IMR-90 (cell line): Measurements from ENCODE around the gene FAM13B. TPM values are rescaled to one million over a fixed set of nuclear protein-coding genes. Genes with fewer than 3 reads are reported as not detected.

ENCODE experiments used
- ATAC-seq: fragments of 200-7000 bp; cut with Tn5 transposase; 2 replicates; pipeline ENCODE4 v1.9.1; 2020; ENCODE audit warnings: low read depth, mild to moderate bottlenecking, moderate library complexity
- BruUV-seq: library from RNA; stranded (reverse); fragments of 400-500 nt; replicated peaks from 2 replicates; lab custom pipeline; 2021; lab: Mats Ljungman, UMichigan
- CTCF ChIA-PET: fragments of 300-600 bp; formaldehyde crosslinking; extraction: SDS; loops from one replicate; lab custom pipeline; 2021; ENCODE audit warnings: antibody characterized with exemption; lab: Yijun Ruan, JAX
- POLR2A ChIA-PET: fragments of 300-600 bp; sonication (Branson Sonifier 250); formaldehyde crosslinking; loops from one replicate; lab custom pipeline; 2022; ENCODE audit warnings: antibody characterized with exemption; ENCODE audit not compliant: unreplicated experiment; lab: Charles Lee
- DNase-seq: peaks from one replicate; pipeline ENCODE4 v3.0.0; 2013
- H2AFZ ChIP-seq: replicated peaks from 2 replicates; pipeline ENCODE3; 2013; ENCODE audit warnings: low read length, mild to moderate bottlenecking; ENCODE audit not compliant: poor library complexity
- H2AK5ac ChIP-seq: 2 replicates; pipeline ENCODE4 v1.6.1; 2013; ENCODE audit warnings: low read depth, low read length, inconsistent platforms
- H2AK9ac ChIP-seq: replicated peaks from 2 replicates; pipeline ENCODE3; 2013; ENCODE audit warnings: mild to moderate bottlenecking, low read depth, low read length, moderate library complexity; ENCODE audit not compliant: poor library complexity
- H2BK120ac ChIP-seq: 2 replicates; pipeline ENCODE4 v1.6.1; 2013; ENCODE audit warnings: low read depth, low read length, inconsistent platforms
- H2BK15ac ChIP-seq: 3 replicates; pipeline ENCODE4 v1.6.1; 2013; ENCODE audit warnings: low read depth, low read length, inconsistent platforms
- H2BK20ac ChIP-seq: 2 replicates; pipeline ENCODE4 v1.6.1; 2013; ENCODE audit warnings: low read depth, mild to moderate bottlenecking, inconsistent platforms, low read length, moderate library complexity
- H2BK5ac ChIP-seq: 2 replicates; pipeline ENCODE4 v1.6.1; 2013; ENCODE audit warnings: mild to moderate bottlenecking, low read depth, low read length, inconsistent platforms; ENCODE audit not compliant: poor library complexity, severe bottlenecking
- H3K14ac ChIP-seq: replicated peaks from 2 replicates; pipeline ENCODE4 v1.6.1; 2013; ENCODE audit warnings: low read depth, low read length, inconsistent platforms
- H3K18ac ChIP-seq: 2 replicates; pipeline ENCODE4 v1.6.1; 2013; ENCODE audit warnings: low read depth, low read length, control low read depth
- H3K23ac ChIP-seq: 2 replicates; pipeline ENCODE4 v1.6.1; 2013; ENCODE audit warnings: low read depth, low read length, inconsistent platforms
- H3K27ac ChIP-seq: 2 replicates; pipeline ENCODE4 v1.5.1; 2013; ENCODE audit warnings: mild to moderate bottlenecking, control low read depth, low read length; ENCODE audit not compliant: insufficient read depth
- H3K27me3 ChIP-seq: 2 replicates; pipeline ENCODE4 v1.6.1; 2013; ENCODE audit warnings: low read length; ENCODE audit not compliant: control insufficient read depth, insufficient read depth
- H3K36me3 ChIP-seq: 2 replicates; pipeline ENCODE4 v1.6.1; 2013; ENCODE audit warnings: low read length, mixed read lengths; ENCODE audit not compliant: control insufficient read depth, insufficient read depth
- H3K4ac ChIP-seq: 2 replicates; pipeline ENCODE4 v1.6.1; 2013; ENCODE audit warnings: low read depth, low read length, inconsistent platforms
- H3K4me1 ChIP-seq: 2 replicates; pipeline ENCODE4 v1.6.1; 2013; ENCODE audit warnings: low read length, mixed read lengths; ENCODE audit not compliant: control insufficient read depth, insufficient read depth
- H3K4me2 ChIP-seq: 2 replicates; pipeline ENCODE4 v1.6.1; 2013; ENCODE audit warnings: low read depth, mild to moderate bottlenecking, control low read depth, low read length, moderate library complexity
- H3K4me3 ChIP-seq: 2 replicates; pipeline ENCODE4 v1.5.1; 2013; ENCODE audit warnings: low read depth, mild to moderate bottlenecking, control low read depth, low read length, moderate library complexity; ENCODE audit not compliant: insufficient read depth
- H3K56ac ChIP-seq: 2 replicates; pipeline ENCODE4 v1.6.1; 2013; ENCODE audit warnings: low read length, inconsistent platforms; ENCODE audit not compliant: insufficient read depth; ENCODE audit errors: extremely low read depth
- H3K79me1 ChIP-seq, 2 experiments: 2 replicates each; pipeline ENCODE4 v1.6.1; 2013; ENCODE audit warnings: low read length in 2 of 2, inconsistent platforms in 1 of 2, low read depth in 1 of 2
- H3K9ac ChIP-seq: 2 replicates; pipeline ENCODE4 v1.6.1; 2013; ENCODE audit warnings: low read depth, low read length, control low read depth
- H3K9me1 ChIP-seq: 2 replicates; pipeline ENCODE4 v1.6.1; 2013; ENCODE audit warnings: low read length, inconsistent platforms; ENCODE audit not compliant: insufficient read depth
- H3K9me3 ChIP-seq: 2 replicates; pipeline ENCODE4 v1.6.1; 2013; ENCODE audit warnings: low read length; ENCODE audit not compliant: control insufficient read depth, insufficient read depth
- H4K20me1 ChIP-seq: 2 replicates; pipeline ENCODE4 v1.6.1; 2013; ENCODE audit warnings: low read length, inconsistent platforms; ENCODE audit not compliant: insufficient read depth
- H4K5ac ChIP-seq: 2 replicates; pipeline ENCODE4 v1.6.1; 2013; ENCODE audit warnings: mild to moderate bottlenecking, low read depth, low read length, control low read depth
- H4K8ac ChIP-seq, 2 experiments: 2 replicates each; pipeline ENCODE4 v1.6.1; 2013; ENCODE audit warnings: low read depth in 2 of 2, low read length in 2 of 2, control low read depth in 1 of 2, inconsistent platforms in 1 of 2
- H4K91ac ChIP-seq: 2 replicates; pipeline ENCODE4 v1.6.1; 2013; ENCODE audit warnings: low read depth, low read length, inconsistent platforms; ENCODE audit not compliant: insufficient read depth
- CHD1 ChIP-seq: IDR thresholded peaks from 2 replicates; pipeline ENCODE4 v1.6.1; 2012; ENCODE audit warnings: low read depth, low read length, improper control_type of control experiment
- MAFK ChIP-seq: IDR thresholded peaks from 2 replicates; pipeline ENCODE4 v1.6.1; 2012; ENCODE audit warnings: low read depth, low read length, improper control_type of control experiment
- RFX5 ChIP-seq: IDR thresholded peaks from 2 replicates; pipeline ENCODE4 v1.8.0; 2012; ENCODE audit warnings: low read depth, mild to moderate bottlenecking, low read length, moderate library complexity
- SMC3 ChIP-seq: fragments of 150-350 bp; IDR thresholded peaks from 2 replicates; pipeline ENCODE4 v1.6.1; 2016; ENCODE audit warnings: low read depth, mild to moderate bottlenecking, antibody characterized with exemption, low read length, moderate library complexity
- WGBS, 2 experiments: methylation state at CpG; one replicate each; pipeline versions ENCODE4 v1.1.5 to v1.1.7; 2013; ENCODE audit warnings: missing lambda C conversion rate in 2 of 2; ENCODE audit not compliant: insufficient read length in 1 of 2; ENCODE audit errors: extremely low coverage in 2 of 2; 5-methylcytosine and 5-hydroxymethylcytosine counted together
- dilution Hi-C: fragments of 300-500 bp; cut with HindIII; formaldehyde crosslinking; loops from one replicate; pipeline ENCODE4 v1.14.3; 2018; ENCODE audit warnings: low sequenced_read_pairs; ENCODE audit not compliant: unreplicated experiment
- in situ Hi-C: fragments of 300-500 bp; cut with MboI; formaldehyde crosslinking; loops from 3 replicates; pipeline ENCODE4 v1.14.3; 2019; ENCODE audit warnings: low sequenced_read_pairs, inconsistent platforms, mixed read lengths
- intact Hi-C: fragments of 100-400 bp; cut with micrococcal nuclease; formaldehyde crosslinking; loops from 2 replicates; pipeline ENCODE4 v1.10.0; 2022
- polyA plus RNA-seq, 3 experiments: library from polyadenylated mRNA; depleted of rRNA; stranded (reverse); fragments of >200 nt; gene quantifications; 2 replicates each; pipeline ENCODE4 v1.2.3, GENCODE V29; 2012; ENCODE audit warnings: low replicate concordance in 1 of 3
- total RNA-seq: library from RNA; depleted of rRNA; stranded (reverse); fragments of >200 nt; gene quantifications from 2 replicates; pipeline ENCODE4 v1.2.3, GENCODE V29; 2012

The FAM13B gene
- total and polyA plus RNA-seq, 2 of the 4 experiments (the other 2 are of a cell fraction): 14.6 to 15.1 TPM

DNA sequence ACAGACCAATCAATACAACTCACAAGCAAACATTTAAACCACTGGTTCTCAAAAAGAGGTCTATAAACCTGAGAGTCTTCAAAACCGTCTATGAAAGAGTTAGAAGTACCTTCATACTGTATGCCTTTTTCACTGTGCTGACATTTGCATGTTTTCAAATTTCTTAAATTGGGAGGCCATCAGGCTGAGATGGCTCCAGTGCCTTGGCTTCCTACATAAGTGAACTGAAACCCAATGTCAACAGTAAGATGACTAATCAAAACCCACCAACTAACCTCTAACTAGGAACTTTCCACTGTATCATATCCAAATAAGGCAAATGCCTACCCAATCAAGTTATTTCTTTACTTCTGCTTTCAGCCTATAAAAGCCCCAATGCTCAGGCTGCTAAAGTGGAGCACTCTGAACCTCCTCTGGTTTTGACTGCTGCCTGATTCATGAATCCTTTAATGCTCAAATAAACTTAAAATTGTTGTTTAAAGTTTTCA lies 35.1 kb downstream of the FAM13B start:
- no peak overlapping the region for H4K5ac ChIP-seq
- ATAC-seq (no peak), DNase-seq (peak; percentile 35)
- in situ Hi-C loops: no loop called here
- H2BK120ac ChIP-seq: no peak overlapping the region
- H3K36me3 ChIP-seq: peaks cover 7% of the 10 kb centered on the region; the same call in 1 of the 2 replicates
- H3K27ac ChIP-seq: no peak overlapping the region
- no TSS peak for BruUV-seq
- peaks cover 9% of the 10 kb centered on the region for H3K9me1 ChIP-seq
- H2AFZ ChIP-seq: no peak overlapping the region
- ChIA-PET CTCF (no interaction called here), POLR2A (no interaction called here)
- H3K27me3 ChIP-seq: no peaks in the 10 kb centered on the region
- no peak overlapping the region for H3K4me2 ChIP-seq
- intact Hi-C loops: no loop called here
- H3K9me3 ChIP-seq: peaks cover 2% of the 10 kb centered on the region; the same call in 1 of the 2 replicates
- no peak overlapping the region for H2AK9ac ChIP-seq
- H3K79me1 ChIP-seq: peaks cover 32 to 61% of the 10 kb centered on the region in 2 experiments
- H3K56ac ChIP-seq: no peak overlapping the region
- no peak for TF ChIP-seq MAFK
- no peak for TF ChIP-seq RFX5
- no peak for TF ChIP-seq SMC3
- no peak for TF ChIP-seq CHD1
- no peak overlapping the region for H4K8ac ChIP-seq
- H3K4ac ChIP-seq: no peak overlapping the region
- dilution Hi-C loops: no loop called here
- H2AK5ac ChIP-seq: no peak overlapping the region
- H3K4me1 ChIP-seq: peaks cover 11% of the 10 kb centered on the region
- H4K20me1 ChIP-seq: peaks cover 11% of the 10 kb centered on the region; the same call in 1 of the 2 replicates
- no peak overlapping the region for H2BK15ac ChIP-seq
- H3K9ac ChIP-seq: no peak overlapping the region
- H4K91ac ChIP-seq: no peak overlapping the region
- H3K14ac ChIP-seq: no peak overlapping the region
- H2BK5ac ChIP-seq: no peak overlapping the region
- no peak overlapping the region for H3K18ac ChIP-seq
- H2BK20ac ChIP-seq: no peak overlapping the region
- no peak overlapping the region for H3K4me3 ChIP-seq
- WGBS, 2 experiments: no CpG with 5 or more reads among the region's 1 CpG
- no peak overlapping the region for H3K23ac ChIP-seq
